GM20431 (cell line): Measurements from ENCODE around the gene CHD5.
"Not testable (repeated sequence)": the region's sequence is repeated elsewhere in the genome, so short reads cannot be mapped to it uniquely, and the experiment has no call there.

Source experiments
- in situ Hi-C: fragments of 300-500 bp; cut with MseI, MboI; formaldehyde crosslinking; loops from one replicate; pipeline ENCODE4 v1.15.0; 2020; ENCODE audit warnings: low sequenced_read_pairs; ENCODE audit not compliant: unreplicated experiment

Gene CHD5

DNA sequence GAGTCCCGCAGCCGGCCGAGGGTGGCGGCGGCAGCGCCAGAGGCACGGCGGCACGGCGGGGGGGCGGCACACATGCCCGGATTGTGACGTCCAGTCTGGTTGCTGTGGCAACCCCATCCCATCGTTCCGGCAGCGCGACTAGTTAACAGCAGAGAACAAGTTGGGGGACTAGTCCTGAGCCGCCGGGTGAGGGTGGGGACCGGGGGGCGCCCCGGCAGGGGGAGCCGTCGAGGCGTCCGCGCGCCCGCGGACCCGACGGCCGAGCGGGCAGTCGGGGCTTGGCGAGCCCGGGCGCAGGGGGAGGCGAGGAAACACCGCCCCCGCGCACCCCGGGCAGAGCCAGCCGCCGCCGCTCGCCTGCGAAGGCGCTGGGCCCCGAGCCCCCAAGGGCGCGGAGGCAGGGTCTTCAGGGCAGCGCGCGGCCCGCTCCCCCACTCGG lies at the start of gene CHD5:
Gene CHD5, minus strand, starts transcription at position 54 of the 439 bp plus-strand sequence. CDS start 298 bp downstream, outside the sequence.
- in situ Hi-C loops, result no loop called here

DNA sequence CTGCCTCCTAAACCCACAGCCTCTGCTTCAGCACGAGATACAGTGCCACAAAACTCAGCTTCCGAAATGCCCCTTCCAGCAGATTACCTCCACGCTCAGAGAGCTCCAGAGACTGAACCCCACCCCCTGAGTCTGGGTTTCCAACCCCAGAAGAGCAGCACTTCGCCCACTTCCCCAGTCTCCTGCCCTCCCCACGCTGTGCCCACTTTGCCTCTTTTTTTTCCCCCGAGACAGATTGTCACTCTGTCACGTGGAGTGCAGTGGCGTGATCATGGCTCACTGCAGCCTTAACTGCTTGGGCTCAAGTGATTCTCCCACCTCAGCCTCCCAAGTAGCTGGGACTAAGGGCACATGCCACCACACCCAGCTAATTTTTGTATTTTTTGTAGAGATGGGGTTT lies 45.5 kb upstream of the CHD5 start:
- in situ Hi-C loops, result no loop called here

DNA sequence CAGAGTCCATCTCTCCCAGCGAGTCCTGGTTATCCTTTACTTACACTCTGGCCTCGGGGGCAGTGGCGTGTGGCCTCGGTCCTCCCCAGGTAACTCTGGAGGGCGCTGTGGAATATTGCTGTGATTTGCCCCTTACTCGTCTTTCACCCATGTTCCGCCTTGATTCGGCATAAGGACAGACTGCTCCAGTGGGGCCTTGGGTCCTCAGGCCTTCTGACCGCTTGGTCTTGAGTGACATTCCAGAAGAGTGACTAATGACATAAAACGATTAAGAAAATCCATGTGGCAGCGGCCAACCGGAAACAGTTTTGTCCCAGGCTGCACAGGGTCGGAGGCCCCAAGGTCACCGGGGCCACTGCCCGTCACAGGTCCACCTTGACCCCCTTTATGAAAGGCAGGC lies 44.6 kb upstream of the CHD5 start:
- in situ Hi-C loops, result no loop called here

DNA sequence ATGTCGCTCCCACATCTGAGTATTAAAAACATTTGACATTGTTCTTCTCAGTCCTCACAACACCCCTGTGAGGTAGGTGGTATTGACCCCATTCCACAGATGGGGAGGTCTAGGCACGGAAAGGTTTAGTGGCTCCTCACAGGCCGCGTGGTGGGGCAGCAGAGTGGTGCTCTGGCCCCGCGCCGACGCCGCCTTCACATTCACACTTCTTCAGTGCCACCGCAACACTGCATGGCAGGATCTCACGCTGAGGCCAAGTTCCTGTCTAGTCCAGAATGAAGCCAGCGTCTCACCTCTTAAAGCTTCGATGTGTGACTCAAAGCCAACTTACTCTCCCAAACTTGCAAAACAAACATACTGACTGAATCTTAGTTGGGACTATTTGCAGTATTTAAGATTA lies 43.5 kb upstream of the CHD5 start:
- in situ Hi-C loops, result no loop called here

DNA sequence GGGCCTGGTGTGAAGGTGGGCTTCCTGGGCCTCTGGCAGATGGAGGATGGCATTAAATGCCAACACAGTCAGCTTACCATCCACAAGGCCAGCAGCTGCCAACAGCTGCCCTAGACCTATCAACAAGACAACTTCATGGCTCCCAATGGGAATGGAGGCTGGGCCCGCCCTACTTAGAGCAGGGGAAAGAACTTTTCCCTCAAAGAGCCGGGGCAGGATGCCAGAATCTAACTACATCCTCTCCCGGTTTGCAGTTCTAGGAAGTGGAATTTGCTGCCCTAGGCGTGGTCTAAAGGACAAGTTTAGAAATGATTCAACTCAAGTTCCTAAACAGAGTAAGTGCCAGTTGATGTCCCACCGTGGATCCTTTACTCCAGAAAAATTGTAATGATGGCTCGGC lies 42.5 kb upstream of the CHD5 start:
- in situ Hi-C loops, result no loop called here

DNA sequence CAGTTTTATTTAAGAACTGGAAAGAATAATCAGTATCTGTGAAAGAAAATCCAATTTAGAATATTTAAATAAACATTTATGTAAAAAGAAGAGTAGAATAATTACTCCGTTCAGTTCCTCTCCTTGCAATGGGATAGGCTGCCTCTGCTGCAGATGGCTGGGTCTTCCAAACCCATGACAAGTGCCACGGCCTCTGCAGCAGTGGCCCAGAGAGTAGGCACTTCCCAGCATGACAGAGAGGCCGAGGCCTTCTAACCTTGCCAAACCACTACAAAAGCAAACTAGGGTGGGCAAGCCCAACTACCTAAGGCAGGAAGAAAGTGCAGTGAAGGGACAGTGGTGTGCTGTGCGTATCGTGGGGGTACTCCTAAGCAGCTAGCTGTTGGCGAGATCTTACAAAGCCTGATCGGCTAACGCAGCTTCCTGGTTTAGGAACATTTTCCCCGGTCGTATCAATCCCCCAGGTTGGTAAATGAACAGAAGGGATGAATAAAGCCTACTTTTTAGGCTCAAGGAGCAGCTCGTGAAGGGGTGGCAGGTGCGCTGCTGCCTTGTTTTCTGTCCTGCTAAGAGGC lies 41.2 kb upstream of the CHD5 start:
- in situ Hi-C loops, result no loop called here

DNA sequence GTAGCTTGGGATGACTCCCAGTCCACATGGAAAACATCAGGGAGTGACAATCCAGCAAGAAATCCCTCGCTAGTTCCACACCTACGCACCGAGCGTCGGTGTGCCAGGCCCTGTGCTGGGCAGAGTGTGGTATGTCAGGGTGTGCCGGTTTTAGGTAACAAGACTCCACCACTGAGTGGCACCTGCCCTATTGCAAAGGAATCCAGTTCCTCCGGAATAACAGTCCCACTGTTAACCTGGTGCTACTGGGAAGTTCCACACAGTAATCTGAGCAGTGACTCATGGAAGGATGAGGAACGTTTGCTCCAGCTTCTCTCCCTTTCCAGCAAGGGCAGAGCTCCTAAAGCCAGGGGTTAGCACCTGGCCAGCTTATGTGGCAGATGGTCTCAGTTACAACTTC lies 40.1 kb upstream of the CHD5 start:
- in situ Hi-C loops, result no loop called here

DNA sequence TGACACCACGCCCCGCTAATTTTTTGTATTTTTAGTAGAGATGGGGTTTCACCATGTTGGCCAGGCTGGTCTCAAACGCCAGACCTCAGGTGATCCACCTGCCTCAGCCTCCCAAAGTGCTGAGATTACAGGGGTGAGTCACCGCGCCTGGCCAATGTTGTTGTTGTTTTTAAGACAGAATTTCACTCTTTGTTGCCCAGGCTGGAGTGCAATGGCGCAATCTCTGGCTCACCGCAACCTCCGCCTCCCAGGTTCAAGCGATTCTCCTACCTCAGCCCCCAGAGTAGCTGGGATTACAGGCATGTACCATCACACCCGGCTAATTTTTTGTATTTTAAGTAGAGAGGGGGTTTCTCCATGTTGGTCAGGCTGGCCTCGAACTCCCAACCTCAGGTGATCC lies 39.5 kb upstream of the CHD5 start:
- in situ Hi-C loops, result not testable (repeated sequence)

DNA sequence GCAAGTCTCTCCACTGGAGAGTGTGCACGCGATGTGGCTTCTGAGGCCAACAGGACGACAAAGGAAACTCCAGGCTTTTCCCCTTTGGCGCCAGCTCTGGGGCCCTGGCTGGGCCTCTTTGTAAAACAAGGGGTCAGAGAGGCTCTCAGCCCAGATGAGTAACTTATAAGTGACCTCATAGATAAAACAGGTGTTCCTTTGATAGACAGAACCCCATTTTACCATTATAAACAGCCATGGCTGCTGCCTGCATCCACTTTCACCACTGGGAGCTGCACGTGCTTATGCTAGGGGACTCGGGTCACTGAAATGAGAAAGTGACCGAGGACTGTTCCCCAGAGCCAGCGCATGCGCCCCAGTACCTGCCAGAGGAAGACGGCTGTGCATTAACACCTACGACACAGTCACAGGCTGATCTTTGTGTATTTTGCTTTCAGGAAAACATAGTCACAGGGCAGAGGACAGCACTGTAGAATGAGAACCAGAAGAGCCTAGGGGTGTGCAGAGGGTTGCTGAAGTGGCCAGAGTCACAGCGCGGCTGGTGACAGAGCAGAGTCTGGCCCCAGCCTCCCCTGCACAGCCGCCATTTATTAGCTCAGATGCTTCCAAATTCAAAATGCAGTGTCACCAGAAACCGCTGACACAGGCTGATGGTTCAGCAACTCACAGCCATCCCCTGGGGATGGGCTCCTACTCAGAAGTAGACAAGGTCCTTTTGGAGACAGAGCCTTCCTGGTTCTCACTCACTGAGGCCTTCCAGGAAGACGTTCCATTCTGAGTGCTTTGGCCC lies 38.4 kb upstream of the CHD5 start:
- in situ Hi-C loops, result no loop called here

DNA sequence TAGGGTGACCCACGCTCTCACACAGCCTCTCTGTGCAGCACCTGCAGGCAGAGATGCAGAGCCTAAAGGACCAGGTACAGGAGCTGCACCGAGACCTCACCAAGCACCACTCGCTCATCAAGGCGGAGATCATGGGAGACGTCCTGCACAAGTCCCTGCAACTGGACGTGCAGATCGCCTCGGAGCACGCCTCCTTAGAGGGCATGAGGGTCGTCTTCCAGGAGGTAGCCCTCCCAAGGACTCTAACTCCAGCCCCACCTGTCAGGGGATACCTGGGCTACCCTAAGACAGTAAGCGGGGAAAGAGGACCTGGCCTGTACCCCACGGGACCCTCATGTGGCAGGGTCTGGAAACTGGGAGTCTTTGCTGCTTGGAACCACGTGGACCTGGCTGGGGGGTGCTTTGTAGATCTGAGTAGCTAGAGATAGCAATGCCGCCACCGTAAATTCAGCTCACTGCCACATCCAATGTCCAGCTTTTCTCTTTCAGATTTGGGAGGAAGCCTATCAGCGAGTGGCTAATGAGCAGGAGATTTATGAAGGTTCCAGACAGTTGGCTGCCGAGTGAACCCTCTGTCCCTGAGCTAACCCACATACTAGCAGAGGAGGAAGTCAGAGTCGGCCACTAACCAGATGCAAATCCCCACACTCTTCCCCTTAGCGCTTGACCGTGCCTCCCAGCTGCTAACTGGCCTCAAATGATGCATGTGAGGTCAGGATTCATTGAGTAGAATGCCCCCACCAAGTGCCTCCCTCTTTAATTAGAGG lies 32.3 kb upstream of the CHD5 start:
- in situ Hi-C loops, result no loop called here

DNA sequence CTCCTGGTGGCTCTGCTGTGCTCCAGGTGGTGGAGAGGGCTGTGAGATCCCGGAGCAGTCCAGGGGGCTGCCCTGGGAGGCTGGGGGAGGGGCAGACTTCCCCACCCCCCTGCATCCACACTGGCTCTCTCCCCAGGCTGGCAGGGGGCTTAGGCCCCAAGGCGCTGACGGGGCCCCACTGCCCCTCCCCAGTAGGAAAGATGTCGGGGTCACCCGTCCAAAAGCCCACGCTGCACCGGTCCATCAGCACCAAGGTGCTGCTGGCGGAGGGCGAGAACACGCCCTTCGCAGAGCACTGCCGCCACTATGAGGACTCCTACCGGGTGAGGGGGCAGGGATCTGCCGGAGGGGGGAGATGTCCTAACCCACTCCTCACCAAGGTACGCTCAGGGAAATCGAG lies 31.6 kb upstream of the CHD5 start:
- in situ Hi-C loops, result no loop called here

DNA sequence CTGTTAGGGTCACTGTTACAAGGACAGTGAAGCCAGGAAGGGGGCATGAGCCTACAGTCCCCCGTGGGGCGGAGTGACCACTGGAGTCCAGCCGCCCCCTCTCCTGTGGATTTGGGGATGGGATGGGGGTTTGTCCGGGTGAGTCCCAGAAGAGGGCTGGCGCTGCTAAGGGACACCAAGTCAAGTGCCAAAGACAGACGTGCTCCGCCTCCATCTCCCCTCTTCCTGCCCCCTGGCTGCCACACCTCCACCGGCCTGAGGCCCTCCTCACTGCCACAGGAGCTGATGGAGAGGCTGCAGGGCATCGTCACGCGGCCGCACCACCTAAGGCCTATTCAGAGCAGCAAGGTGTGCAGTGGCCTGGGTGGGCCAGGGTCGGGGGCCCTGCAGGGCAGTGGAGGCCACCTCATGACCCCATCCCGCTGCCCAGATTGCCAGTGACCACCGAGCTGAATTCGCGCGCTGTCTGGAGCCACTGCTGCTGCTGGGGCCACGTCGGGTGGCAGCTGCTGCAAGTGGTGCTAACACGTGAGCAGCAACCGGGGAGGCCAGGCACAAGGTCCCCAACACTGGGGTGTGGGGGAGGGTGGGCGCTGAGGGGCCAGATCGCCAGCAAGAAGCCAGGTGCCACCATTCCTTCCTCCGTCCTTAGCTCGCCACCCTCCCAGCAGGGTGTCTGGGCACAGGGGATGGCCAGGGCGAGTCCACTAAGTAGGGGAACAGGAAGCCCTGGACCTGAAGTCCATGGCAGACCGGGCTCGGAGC lies 30.7 kb upstream of the CHD5 start:
- in situ Hi-C loops, result no loop called here

DNA sequence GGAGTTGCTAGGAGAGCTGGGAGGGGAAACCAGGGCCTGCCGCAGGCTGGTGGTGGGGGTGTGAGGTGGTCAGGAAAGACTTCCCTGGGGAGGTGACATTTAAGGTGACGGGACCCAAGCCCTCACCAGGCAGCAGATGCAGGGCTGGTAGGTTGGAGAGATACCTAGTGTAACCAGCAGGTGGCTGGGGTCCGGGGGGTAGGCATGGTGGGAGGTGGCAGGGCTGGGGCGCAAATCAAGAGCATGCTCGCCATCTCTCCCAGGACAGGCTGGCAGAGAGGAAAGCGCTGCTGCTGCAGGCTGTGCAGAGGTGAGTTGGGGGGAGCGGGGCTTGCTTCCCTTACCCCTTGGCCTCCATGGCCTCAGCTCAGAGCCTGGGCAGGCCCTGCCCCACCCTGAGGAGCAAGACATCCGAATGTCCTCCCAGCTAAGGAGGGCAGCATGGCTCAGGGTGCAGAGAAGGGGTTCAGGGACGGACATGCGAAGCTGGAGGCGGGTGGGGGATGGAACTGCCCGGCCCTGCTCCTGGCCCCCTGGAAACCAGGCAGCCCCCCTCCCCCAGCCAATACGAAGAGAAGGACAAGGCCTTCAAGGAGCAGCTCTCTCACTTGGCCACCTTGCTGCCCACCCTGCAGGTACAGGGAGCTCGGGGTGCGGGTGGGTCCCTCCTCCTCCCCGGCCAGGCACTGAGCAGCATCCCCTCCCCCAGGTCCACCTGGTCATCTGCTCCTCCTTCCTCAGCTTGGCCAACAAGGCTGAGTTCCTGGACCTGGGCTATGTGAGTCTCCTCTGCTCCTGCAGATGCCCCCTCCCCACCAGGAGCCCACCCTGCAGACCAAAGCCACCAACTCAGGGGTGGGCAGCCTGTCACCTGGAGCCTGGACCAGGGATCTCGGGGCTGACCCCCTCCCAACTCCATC lies 29.8 kb upstream of the CHD5 start:
- in situ Hi-C loops, result no loop called here

DNA sequence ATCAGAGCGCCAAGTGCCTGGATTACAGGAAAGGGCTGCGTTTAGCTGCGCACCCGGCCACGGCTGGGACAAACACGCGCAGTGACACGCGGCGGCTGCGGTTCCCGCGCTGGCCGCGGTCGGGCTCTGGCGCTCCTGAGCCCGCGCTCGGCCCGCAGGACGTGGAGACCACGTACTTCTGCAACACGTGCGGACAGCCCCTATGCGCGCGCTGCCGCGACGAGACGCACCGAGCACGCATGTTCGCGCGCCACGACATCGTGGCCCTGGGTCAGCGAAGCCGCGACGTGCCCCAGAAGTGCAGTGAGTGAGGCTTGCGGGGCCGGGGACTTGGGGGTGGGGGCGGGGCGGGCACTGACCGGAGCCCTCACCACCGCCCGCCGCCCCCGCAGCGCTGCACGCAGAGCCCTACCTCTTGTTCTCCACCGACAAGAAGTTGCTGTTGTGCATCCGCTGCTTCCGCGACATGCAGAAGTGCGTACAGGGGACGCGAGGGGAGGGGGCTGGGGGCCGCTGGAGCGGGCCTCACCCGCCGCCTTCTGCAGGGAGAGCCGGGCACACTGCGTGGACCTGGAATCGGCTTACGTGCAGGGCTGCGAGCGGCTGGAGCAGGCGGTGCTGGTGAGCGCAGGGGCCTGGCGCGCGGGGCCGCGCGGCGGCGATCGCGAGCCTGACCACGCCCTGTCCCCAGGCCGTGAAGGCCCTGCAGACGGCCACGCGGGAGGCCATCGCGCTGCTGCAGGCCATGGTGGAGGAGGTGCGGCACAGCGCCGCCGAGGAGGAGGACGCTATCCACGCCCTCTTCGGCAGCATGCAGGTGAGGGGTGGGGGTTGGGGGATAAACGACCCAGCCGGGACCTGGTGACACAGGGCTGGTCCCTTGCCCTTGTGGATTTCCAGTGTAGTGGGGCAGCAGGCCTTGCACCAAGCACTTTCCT lies 28.9 kb upstream of the CHD5 start:
- in situ Hi-C loops, result no loop called here

DNA sequence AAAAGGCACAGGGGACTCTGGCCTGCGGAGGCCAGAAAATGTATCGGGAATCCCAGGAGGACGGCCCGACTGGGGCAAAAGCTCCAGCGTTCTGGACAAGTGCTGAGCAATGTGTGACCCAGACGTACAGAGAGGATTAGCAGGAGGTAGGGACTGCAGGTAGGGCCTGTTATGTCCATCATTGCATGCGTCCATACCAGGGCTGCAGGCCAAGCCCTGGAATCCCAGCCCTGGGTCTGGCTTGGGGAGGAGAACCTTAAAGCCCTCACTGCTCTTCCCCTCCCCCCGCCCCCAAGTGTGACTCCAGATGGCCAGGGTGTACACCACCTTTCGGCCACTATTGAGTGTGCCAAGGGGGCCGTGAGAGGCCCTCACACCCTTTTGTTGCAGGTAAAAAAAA lies 27.8 kb upstream of the CHD5 start:
- in situ Hi-C loops, result no loop called here

DNA sequence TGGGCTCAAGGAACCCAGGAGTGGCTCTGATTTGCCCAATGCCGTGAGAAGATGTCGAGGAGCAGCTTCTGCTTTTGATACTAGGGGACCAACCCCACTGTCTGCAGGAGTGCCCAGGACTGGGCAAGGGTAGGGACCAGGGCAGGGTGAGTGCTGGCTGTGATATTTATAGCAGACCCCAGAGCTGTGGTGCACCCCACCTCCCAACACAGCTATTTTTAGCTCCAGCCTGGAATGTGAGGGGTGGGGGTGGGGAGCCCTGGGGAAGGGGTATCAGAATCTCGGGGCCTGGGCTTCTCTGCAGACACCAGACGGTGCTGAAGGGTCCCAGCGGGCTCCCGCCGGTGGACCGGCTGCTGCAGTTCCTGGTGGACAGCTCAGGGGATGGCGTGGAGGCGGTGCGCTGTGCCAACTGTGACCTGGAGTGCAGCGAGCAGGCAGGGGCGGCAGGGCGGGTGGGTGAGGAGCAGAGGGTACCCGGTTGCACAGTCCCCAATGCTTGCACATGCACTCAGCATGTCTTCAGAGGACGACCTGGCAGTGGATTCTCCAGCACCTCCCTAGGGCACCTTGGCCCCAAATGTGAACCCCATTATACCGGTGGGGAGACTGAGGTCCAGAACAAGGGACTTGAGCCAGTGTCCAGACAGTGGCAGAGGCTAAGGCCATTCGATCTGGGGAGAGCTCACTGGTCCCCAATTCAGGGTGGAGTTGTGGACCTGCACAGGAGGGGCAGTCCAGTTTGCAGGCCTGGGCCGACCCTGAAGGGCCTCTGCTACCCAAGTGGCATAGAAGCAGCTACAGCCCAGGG lies 27.2 kb upstream of the CHD5 start:
- in situ Hi-C loops, result no loop called here

DNA sequence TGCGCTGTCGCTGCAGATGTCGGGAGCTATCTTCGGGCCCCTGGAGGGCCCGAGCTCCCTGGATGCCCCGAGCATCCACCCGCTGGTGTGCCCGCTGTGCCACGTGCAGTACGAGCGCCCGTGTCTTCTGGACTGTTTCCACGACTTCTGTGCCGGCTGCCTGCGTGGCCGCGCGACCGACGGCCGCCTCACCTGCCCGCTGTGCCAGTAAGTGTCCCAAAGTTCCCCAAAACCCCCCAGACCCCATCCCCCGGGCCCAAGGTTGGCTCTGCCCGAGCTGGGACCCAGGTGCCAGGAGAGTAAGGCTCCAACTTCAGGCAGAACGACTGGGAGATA lies 26.4 kb upstream of the CHD5 start:
- in situ Hi-C loops, result no loop called here
